Body of pancreas (tissue), 4 donors: ENCODE results near the gene STAC. TPM values are rescaled to one million over a fixed set of nuclear protein-coding genes. Genes with fewer than 3 reads are reported as not detected.

Experiments used
- ATAC-seq: fragments of 150-250 bp; one replicate; pipeline ENCODE4 v1.9.1; 2016
- DNase-seq, 4 donors: peaks; one replicate each; pipeline ENCODE4 v3.0.0-alpha.2; 2019
- H3K27ac ChIP-seq, 4 donors: fragments of 200-600 bp; sonication (generic); 1 replicate in 3 of 4; 2 replicates in 1 of 4; pipeline versions ENCODE4 v1.5.1 to v1.6.1; 2016 to 2019; ENCODE audit warnings: mild to moderate bottlenecking in 1 of 4, mixed read lengths in 1 of 4, moderate library complexity in 1 of 4
- H3K27me3 ChIP-seq, 2 donors: fragments of 200-600 bp; sonication (generic); one replicate each; pipeline ENCODE4 v1.6.0; 2016; ENCODE audit warnings: mild to moderate bottlenecking in 1 of 2
- H3K36me3 ChIP-seq, 2 donors: fragments of 200-600 bp; sonication (generic); replicated peaks in 1 of 2; 2 replicates each; pipeline ENCODE4 v1.5.1; 2016; ENCODE audit warnings: low read depth in 2 of 2; ENCODE audit not compliant: insufficient read depth in 1 of 2
- H3K4me1 ChIP-seq: fragments of 200-600 bp; sonication (generic); one replicate; pipeline ENCODE4 v1.6.0; 2016
- H3K4me3 ChIP-seq, 2 donors: fragments of 200-600 bp; sonication (generic); 1 replicate in 1 of 2; 2 replicates in 1 of 2; pipeline ENCODE4 v1.5.1; 2016 to 2019
- H3K9me3 ChIP-seq, 3 donors: fragments of 200-600 bp; sonication (generic); 1 replicate in 2 of 3; 2 replicates in 1 of 3; pipeline ENCODE4 v1.5.1; 2016
- POLR2A ChIP-seq, 3 donors: fragments of 450-650 bp; IDR thresholded peaks; one replicate each; pipeline ENCODE4 v1.6.1; 2016; ENCODE audit warnings: antibody characterized with exemption in 3 of 3, mild to moderate bottlenecking in 2 of 3
- WGBS, 2 donors: methylation state at CpG; one replicate each; pipeline ENCODE4 v1.1.5; 2017; 5-methylcytosine and 5-hydroxymethylcytosine counted together
- intact Hi-C: fragments of 100-400 bp; cut with DNase I; formaldehyde crosslinking; loops from one replicate; pipeline ENCODE4 v1.15.1; 2023
- total RNA-seq, 2 donors: library from RNA; depleted of rRNA; stranded (reverse); fragments of >200 nt; gene quantifications; one replicate each; pipeline ENCODE4 v1.1.0, GENCODE V29; 2016
- TF ChIP-seq, protein P1 (sequence below), 7 experiments: fragments of 450-650 bp in 4 of 7; fragments of 200-600 bp in 3 of 7; sonication (generic) in 3 of 7; IDR thresholded peaks; one replicate each; pipeline ENCODE4 v1.5.1; 2016 to 2019; ENCODE audit warnings: antibody characterized with exemption in 7 of 7

Gene STAC
- total RNA-seq, 2 donors from 2014 or later: 1.3 TPM; not detected in 1

DNA sequence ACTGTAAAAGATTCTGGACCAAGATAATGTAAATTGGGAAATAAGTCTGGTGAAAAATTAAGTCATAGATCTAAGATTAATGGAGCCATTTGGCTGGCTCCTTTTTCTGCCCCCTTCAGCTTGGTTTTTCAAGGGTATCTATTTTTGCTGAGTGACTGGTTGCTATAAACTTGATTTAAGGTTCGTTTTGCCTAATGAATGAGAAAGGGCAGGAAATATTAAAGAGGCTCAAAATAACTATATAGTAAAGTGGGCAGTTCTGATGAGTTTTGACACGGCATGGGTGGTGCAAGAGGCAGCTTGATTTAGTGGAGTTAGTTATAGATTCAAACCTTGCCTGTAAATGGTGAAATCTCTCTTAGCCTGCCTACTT is 140.7 kb downstream of the STAC start:
- H3K4me3 ChIP-seq: no peak overlapping the region
- no peaks in the 10 kb centered on the region for H3K4me1 ChIP-seq
- no peaks in the 10 kb centered on the region for H3K36me3 ChIP-seq
- ATAC-seq (no peak), DNase-seq (no peak)
- H3K27ac ChIP-seq: no peak overlapping the region
- intact Hi-C loops: no loop called here
- H3K9me3 ChIP-seq: no peaks in the 10 kb centered on the region
- no peaks in the 10 kb centered on the region for H3K27me3 ChIP-seq
- no peak for TF ChIP-seq POLR2A (IDR thresholded peaks at IDR 0.05)
- TF ChIP-seq, protein P1, sequence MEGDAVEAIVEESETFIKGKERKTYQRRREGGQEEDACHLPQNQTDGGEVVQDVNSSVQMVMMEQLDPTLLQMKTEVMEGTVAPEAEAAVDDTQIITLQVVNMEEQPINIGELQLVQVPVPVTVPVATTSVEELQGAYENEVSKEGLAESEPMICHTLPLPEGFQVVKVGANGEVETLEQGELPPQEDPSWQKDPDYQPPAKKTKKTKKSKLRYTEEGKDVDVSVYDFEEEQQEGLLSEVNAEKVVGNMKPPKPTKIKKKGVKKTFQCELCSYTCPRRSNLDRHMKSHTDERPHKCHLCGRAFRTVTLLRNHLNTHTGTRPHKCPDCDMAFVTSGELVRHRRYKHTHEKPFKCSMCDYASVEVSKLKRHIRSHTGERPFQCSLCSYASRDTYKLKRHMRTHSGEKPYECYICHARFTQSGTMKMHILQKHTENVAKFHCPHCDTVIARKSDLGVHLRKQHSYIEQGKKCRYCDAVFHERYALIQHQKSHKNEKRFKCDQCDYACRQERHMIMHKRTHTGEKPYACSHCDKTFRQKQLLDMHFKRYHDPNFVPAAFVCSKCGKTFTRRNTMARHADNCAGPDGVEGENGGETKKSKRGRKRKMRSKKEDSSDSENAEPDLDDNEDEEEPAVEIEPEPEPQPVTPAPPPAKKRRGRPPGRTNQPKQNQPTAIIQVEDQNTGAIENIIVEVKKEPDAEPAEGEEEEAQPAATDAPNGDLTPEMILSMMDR (IDR thresholded peaks at IDR 0.05): no peak
- 50% methylated on average over 2 of the region's 2 CpGs for WGBS, 2 donors

DNA sequence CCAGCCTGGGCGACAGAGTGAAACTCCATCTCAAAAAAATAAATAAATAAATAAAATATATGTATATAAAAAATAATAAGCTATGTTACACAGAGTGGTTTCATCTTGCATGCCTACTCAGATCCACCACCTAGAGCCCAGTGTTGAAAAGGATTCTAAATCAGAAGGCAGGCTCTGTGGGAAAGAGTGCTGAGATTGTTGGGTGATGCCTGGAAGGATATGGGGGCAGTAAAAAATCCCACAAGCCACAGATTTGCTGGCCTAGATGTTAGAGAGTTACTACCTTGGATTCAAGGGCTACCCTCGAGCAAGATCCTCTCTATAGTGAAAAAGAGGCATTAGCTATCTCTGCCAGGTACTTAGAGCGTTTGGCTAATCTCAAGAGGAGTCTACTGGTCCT is 144.3 kb downstream of the STAC start:
- TF ChIP-seq, protein P1 (IDR thresholded peaks at IDR 0.05): no peak
- TF ChIP-seq POLR2A (IDR thresholded peaks at IDR 0.05): no peak
- H3K9me3 ChIP-seq: no peaks in the 10 kb centered on the region
- no peak for DNase-seq
- ATAC-seq: no peak
- no peaks in the 10 kb centered on the region for H3K27me3 ChIP-seq
- H3K4me3 ChIP-seq: no peak overlapping the region
- H3K36me3 ChIP-seq: no peaks in the 10 kb centered on the region
- H3K27ac ChIP-seq: no peak overlapping the region
- no peaks in the 10 kb centered on the region for H3K4me1 ChIP-seq
- WGBS, 2 donors: 60 to 67% methylated on average over 3 of the region's 3 CpGs
- intact Hi-C loops: no loop called here

DNA sequence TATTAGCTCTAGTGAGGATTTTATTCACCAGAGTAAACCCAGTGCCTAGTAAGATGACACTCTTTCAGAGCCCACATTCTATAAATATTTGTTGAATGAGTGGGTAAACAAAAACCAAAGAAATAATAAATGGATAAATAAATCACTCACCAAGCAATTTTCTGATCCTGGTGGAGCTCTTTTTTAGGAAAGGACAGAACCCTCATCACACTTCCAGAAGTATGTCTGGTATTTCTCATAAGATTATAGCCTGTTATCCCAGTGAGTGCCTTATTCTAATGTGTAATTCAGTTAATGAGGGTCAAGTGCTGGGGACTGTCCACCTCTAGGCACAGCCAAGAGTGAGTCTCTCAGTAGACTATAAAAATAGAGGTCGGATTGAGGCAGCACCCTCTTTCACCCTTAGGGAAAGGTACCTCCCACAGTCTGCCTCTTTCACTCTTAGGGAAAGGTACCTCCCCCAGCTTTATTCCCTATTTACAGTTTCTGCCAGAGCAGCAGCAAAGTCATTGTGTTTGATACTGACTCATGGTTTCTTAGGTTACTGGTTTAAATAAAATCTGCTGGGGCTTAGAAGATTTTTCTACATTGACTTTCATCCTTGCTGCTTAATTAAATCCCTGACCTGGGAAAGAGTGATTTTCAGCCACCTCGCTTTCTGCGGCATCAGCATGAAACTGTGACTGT is 145.0 kb downstream of the STAC start:
- WGBS, 2 donors: 65 to 75% methylated on average over 3 of the region's 3 CpGs
- intact Hi-C loops: no loop called here
- H3K27ac ChIP-seq: no peak overlapping the region
- TF ChIP-seq, protein P1 (IDR thresholded peaks at IDR 0.05): no peak
- TF ChIP-seq POLR2A (IDR thresholded peaks at IDR 0.05): no peak
- DNase-seq (no peak), ATAC-seq (no peak)
- no peaks in the 10 kb centered on the region for H3K36me3 ChIP-seq
- H3K4me3 ChIP-seq: no peak overlapping the region
- no peaks in the 10 kb centered on the region for H3K27me3 ChIP-seq
- no peaks in the 10 kb centered on the region for H3K9me3 ChIP-seq
- no peaks in the 10 kb centered on the region for H3K4me1 ChIP-seq

DNA sequence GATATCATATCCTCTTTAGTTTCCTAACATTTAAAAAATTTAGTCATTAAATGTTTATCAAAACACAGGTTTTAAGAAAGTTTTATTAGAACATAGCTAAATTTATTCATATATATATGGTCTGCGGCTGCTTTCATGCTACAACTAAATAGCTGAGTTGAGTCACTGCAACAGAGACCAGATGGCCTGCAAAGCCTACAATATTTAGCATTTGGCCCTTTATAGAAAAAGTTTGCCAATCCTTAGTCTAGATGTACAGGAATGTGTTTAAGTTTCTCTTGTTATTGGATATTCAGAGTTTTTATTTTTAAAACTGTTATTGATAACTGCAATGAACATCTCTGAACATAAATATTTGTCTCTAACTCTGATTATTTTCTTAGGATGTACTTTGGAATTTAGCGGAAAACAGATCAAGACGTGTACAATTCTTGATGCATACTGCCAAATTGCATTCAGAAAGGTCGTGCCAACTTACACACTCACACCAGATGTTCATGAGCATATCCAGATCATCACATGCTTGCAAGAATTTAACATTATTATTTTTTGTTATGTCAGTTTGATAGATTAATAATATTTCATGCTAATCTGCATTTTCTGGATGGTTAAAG is 157.9 kb downstream of the STAC start:
- intact Hi-C loops: no loop called here
- DNase-seq (no peak), ATAC-seq (no peak)
- TF ChIP-seq, protein P1 (IDR thresholded peaks at IDR 0.05): no peak
- TF ChIP-seq POLR2A (IDR thresholded peaks at IDR 0.05): no peak
- Histone ChIP-seq H3K9me3 (no peaks in the 10 kb centered on the region), H3K27ac (no peak overlapping the region), H3K4me1 (no peaks in the 10 kb centered on the region), H3K4me3 (no peak overlapping the region), H3K27me3 (no peaks in the 10 kb centered on the region), H3K36me3 (no peaks in the 10 kb centered on the region)
- 66 to 69% methylated on average over 4 of the region's 4 CpGs for WGBS, 2 donors
